HepG2 (cell line): Measurements from ENCODE around the gene KXD1. TPM values are rescaled to one million over a fixed set of nuclear protein-coding genes. Genes with fewer than 3 reads are reported as not detected.

Experiments
- ARID2 ChIP-seq: sonication (generic); formaldehyde crosslinking; IDR thresholded peaks from 2 replicates; pipeline ENCODE4 v1.8.1; 2022; ENCODE audit warnings: mild to moderate bottlenecking, missing genetic modification reagents, borderline replicate concordance
- CHD2 ChIP-seq: IDR thresholded peaks from 2 replicates; pipeline ENCODE4 v1.6.1; 2011; ENCODE audit warnings: low read depth, low read length, improper control_type of control experiment
- FOXO1 ChIP-seq: sonication (generic); formaldehyde crosslinking; IDR thresholded peaks from 2 replicates; pipeline ENCODE4 v1.4.0; 2020; ENCODE audit warnings: missing genetic modification reagents
- GATAD1 ChIP-seq: IDR thresholded peaks from 2 replicates; pipeline ENCODE4 v1.6.1; 2016; ENCODE audit warnings: missing genetic modification reagents, missing compliant biosample characterization
- KAT7 ChIP-seq: IDR thresholded peaks from 2 replicates; pipeline ENCODE4 v1.6.1; 2018; ENCODE audit warnings: borderline replicate concordance, missing compliant biosample characterization
- KMT2B ChIP-seq: IDR thresholded peaks from 2 replicates; pipeline ENCODE4 v1.6.1; 2016; ENCODE audit warnings: missing genetic modification reagents, missing compliant biosample characterization
- MTF1 ChIP-seq: sonication (generic); formaldehyde crosslinking; IDR thresholded peaks from 2 replicates; pipeline ENCODE4 v1.5.0; 2020; ENCODE audit warnings: missing genetic modification reagents
- POLR2A ChIP-seq, 2 experiments: IDR thresholded peaks; 2 replicates each; pipeline ENCODE4 v1.6.1; 2011; ENCODE audit warnings: low read depth in 2 of 2, low read length in 2 of 2, mild to moderate bottlenecking in 1 of 2, moderate library complexity in 1 of 2; ENCODE audit not compliant: insufficient read depth in 1 of 2
- PTBP1 ChIP-seq: fragments of 200-400 bp; formaldehyde crosslinking; IDR thresholded peaks from 2 replicates; pipeline ENCODE4 v1.6.1; 2018; ENCODE audit warnings: low read length, low read depth; ENCODE audit not compliant: poor library complexity, severe bottlenecking
- SRF ChIP-seq: IDR thresholded peaks from 2 replicates; pipeline ENCODE4 v1.6.1; 2011; ENCODE audit warnings: mild to moderate bottlenecking, low read depth, low read length, moderate library complexity
- SUZ12 ChIP-seq: fragments of 150-350 bp; IDR thresholded peaks from 2 replicates; pipeline ENCODE4 v1.6.1; 2014; ENCODE audit warnings: low read depth, low read length
- YY1 ChIP-seq: IDR thresholded peaks from 2 replicates; pipeline ENCODE4 v1.6.1; 2011; ENCODE audit warnings: low read length, low read depth, moderate library complexity, mild to moderate bottlenecking; ENCODE audit not compliant: insufficient read depth, insufficient replicate concordance
- ZFX ChIP-seq: sonication (generic); formaldehyde crosslinking; IDR thresholded peaks from 2 replicates; pipeline ENCODE4 v1.4.0; 2020; ENCODE audit warnings: mild to moderate bottlenecking, low read depth, missing genetic modification reagents, moderate library complexity
- ZNF44 ChIP-seq: sonication (generic); formaldehyde crosslinking; IDR thresholded peaks from 2 replicates; pipeline ENCODE4 v1.5.1; 2020; ENCODE audit warnings: mild to moderate bottlenecking, missing genetic modification reagents
- ZNF782 ChIP-seq: sonication (generic); formaldehyde crosslinking; IDR thresholded peaks from 2 replicates; pipeline ENCODE4 v1.4.0; 2020; ENCODE audit warnings: missing genetic modification reagents, mild to moderate bottlenecking, borderline replicate concordance
- ZSCAN25 ChIP-seq: sonication (generic); formaldehyde crosslinking; IDR thresholded peaks from 2 replicates; pipeline ENCODE4 v1.8.0; 2022; ENCODE audit warnings: mild to moderate bottlenecking, missing genetic modification reagents
- polyA plus RNA-seq, 8 experiments: library from polyadenylated mRNA; depleted of rRNA in 3 of 8; stranded (reverse) in 7 of 8; unstranded in 1 of 8; fragments of >200 nt; fragmentation: Illumina TruSeq in 4 of 8; extraction: Trizol in 4 of 8; gene quantifications; 2 replicates each; pipeline versions ENCODE4 v1.2.1 to v1.2.3, GENCODE V29; 2011 to 2016; ENCODE audit warnings: low read depth in 4 of 8, missing spikeins in 1 of 8, mixed read lengths in 1 of 8; ENCODE audit not compliant: insufficient read depth in 1 of 8
- total RNA-seq, 5 experiments: library from RNA; depleted of rRNA; stranded (reverse); fragments of >200 nt; fragmentation: Illumina TruSeq; extraction: Trizol; gene quantifications; 2 replicates each; pipeline ENCODE4 v1.2.3, GENCODE V29; 2016; ENCODE audit warnings: low read depth in 1 of 5
- TF ChIP-seq, protein P1 (sequence below): IDR thresholded peaks from 2 replicates; pipeline ENCODE4 v1.6.1; 2016; ENCODE audit warnings: mild to moderate bottlenecking, missing biosample characterization, missing genetic modification reagents
- TF ChIP-seq, protein P2 (sequence below): sonication (generic); formaldehyde crosslinking; IDR thresholded peaks from 2 replicates; pipeline ENCODE4 v1.4.0; 2020; ENCODE audit warnings: mild to moderate bottlenecking, missing genetic modification reagents
- TF ChIP-seq, protein P3 (sequence below): sonication (generic); formaldehyde crosslinking; IDR thresholded peaks from 2 replicates; pipeline ENCODE4 v1.8.1; 2023; ENCODE audit warnings: mild to moderate bottlenecking, moderate library complexity, missing genetic modification reagents
- TF ChIP-seq, protein P4 (sequence below): sonication (generic); formaldehyde crosslinking; IDR thresholded peaks from 2 replicates; pipeline ENCODE4 v1.4.0; 2020; ENCODE audit warnings: mild to moderate bottlenecking, missing genetic modification reagents
- TF ChIP-seq, protein P5 (sequence below): sonication (generic); formaldehyde crosslinking; IDR thresholded peaks from 2 replicates; pipeline ENCODE4 v1.5.0; 2020; ENCODE audit warnings: missing genetic modification reagents, mild to moderate bottlenecking, borderline replicate concordance
- TF ChIP-seq, protein P6 (sequence below): sonication (generic); formaldehyde crosslinking; IDR thresholded peaks from 2 replicates; pipeline ENCODE4 v1.8.1; 2023; ENCODE audit warnings: mild to moderate bottlenecking, missing genetic modification reagents

KXD1 gene
- total and polyA plus RNA-seq, 2 of the 13 experiments (the other 11 are each of a cell fraction or from before 2014, with no cell fraction given), result 44.6 to 143 TPM

DNA sequence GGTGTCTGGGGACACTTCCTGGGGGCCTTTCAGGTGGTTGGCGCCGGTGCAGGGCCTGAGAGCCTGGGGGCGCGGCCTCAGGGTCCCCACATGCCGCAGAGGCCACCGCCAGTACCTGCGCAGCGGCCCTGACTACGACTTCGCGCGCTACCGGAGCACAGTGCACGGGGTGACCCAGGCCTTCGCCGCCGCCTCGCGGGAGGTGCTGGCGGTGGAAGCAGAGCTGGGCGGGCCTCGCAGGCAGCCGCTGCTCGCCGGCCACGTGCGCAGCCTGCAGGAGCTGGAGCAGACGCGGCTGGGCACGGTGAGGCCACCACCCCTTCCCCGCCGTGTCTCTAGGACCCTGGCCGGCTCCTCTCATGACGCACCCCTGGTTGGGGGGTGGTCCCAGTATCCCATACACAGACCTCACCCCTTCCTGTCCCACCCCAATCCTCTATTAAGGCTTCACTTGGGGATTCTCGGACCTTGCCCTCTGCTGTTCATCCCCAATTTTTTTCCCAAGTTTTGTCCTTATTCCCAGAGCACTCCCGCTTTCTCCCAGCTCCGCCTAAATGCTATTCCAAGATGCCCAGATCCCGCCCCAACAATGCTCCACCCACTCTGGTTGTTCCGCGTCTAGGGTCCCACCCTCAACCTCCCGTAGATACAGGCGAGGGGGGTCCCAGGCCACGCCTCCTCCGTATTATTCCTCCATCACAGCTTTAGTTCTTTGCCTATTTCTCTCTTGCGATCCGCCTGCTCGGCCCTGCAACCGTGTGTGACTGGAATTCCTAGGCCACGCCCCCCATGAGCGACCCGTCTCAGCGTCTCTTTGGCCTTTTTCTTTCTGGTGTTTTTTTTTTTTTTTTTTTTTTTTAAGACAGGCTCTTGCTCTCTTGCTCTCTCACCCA, 32.0 kb downstream of the KXD1 start (continued):
- TF ChIP-seq ARID2 (peak; percentile 98), POLR2A (IDR thresholded peaks at IDR 0.05; ENCODE audit: insufficient read depth in 1 of 2, low read depth in 2 of 2, low read length in 2 of 2) (no peak), ZSCAN25 (peak; percentile 72; the same call in 1 of the 2 replicates), SUZ12 (no peak), PTBP1 (no peak), GATAD1 (CRISPR knock-in tag) (no peak; the same call in 1 of the 2 replicates), MTF1 (CRISPR knock-in tag) (peak; percentile 58; the same call in 1 of the 2 replicates), CHD2 (peak; percentile 78), YY1 (no peak), FOXO1 (CRISPR knock-in tag) (peak; percentile 71), ZNF782 (CRISPR knock-in tag) (peak; percentile 88; the same call in 1 of the 2 replicates), KMT2B (CRISPR knock-in tag) (0 out of 2 replicates have a peak, but pooled peaks have one; percentile 25), SRF (no peak), KAT7 (no peak), ZFX (CRISPR knock-in tag) (peak; percentile 84), ZNF44 (CRISPR knock-in tag) (peak; percentile 66; the same call in 1 of the 2 replicates)
- TF ChIP-seq, protein P1, sequence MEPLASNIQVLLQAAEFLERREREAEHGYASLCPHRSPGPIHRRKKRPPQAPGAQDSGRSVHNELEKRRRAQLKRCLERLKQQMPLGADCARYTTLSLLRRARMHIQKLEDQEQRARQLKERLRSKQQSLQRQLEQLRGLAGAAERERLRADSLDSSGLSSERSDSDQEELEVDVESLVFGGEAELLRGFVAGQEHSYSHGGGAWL (CRISPR knock-in tag), result peak; percentile 96
- TF ChIP-seq, protein P2, sequence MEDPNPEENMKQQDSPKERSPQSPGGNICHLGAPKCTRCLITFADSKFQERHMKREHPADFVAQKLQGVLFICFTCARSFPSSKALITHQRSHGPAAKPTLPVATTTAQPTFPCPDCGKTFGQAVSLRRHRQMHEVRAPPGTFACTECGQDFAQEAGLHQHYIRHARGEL (CRISPR knock-in tag), result peak; percentile 79; the same call in 1 of the 2 replicates
- TF ChIP-seq, protein P3, sequence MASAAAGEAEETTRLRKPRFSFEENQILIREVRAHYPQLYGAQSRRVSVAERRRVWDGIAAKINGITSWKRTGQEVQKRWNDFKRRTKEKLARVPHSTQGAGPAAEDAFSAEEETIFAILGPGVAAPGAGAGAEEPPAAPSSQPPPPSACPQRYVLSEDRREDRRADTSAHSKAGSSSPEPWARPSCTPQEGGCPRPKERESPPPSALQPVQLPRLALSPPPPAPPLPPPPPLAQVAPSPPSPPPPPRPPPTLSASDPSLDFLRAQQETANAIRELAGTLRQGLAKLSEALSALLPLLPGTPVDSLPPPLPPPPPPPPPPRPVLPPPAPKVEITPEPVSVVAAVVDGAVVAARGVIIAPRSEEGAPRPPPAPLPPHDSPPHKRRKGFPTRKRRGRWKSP (CRISPR knock-in tag), result peak; percentile 71; the same call in 1 of the 2 replicates
- TF ChIP-seq, protein P4, sequence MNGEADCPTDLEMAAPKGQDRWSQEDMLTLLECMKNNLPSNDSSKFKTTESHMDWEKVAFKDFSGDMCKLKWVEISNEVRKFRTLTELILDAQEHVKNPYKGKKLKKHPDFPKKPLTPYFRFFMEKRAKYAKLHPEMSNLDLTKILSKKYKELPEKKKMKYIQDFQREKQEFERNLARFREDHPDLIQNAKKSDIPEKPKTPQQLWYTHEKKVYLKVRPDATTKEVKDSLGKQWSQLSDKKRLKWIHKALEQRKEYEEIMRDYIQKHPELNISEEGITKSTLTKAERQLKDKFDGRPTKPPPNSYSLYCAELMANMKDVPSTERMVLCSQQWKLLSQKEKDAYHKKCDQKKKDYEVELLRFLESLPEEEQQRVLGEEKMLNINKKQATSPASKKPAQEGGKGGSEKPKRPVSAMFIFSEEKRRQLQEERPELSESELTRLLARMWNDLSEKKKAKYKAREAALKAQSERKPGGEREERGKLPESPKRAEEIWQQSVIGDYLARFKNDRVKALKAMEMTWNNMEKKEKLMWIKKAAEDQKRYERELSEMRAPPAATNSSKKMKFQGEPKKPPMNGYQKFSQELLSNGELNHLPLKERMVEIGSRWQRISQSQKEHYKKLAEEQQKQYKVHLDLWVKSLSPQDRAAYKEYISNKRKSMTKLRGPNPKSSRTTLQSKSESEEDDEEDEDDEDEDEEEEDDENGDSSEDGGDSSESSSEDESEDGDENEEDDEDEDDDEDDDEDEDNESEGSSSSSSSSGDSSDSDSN (CRISPR knock-in tag), result peak; percentile 87
- TF ChIP-seq, protein P5, sequence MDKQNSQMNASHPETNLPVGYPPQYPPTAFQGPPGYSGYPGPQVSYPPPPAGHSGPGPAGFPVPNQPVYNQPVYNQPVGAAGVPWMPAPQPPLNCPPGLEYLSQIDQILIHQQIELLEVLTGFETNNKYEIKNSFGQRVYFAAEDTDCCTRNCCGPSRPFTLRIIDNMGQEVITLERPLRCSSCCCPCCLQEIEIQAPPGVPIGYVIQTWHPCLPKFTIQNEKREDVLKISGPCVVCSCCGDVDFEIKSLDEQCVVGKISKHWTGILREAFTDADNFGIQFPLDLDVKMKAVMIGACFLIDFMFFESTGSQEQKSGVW (CRISPR knock-in tag), result no peak
- TF ChIP-seq, protein P6, sequence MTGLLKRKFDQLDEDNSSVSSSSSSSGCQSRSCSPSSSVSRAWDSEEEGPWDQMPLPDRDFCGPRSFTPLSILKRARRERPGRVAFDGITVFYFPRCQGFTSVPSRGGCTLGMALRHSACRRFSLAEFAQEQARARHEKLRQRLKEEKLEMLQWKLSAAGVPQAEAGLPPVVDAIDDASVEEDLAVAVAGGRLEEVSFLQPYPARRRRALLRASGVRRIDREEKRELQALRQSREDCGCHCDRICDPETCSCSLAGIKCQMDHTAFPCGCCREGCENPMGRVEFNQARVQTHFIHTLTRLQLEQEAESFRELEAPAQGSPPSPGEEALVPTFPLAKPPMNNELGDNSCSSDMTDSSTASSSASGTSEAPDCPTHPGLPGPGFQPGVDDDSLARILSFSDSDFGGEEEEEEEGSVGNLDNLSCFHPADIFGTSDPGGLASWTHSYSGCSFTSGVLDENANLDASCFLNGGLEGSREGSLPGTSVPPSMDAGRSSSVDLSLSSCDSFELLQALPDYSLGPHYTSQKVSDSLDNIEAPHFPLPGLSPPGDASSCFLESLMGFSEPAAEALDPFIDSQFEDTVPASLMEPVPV, result peak; percentile 89
